HG03280 (cell line): Measurements from ENCODE around the gene SEC11A.
"Not testable (repeated sequence)": the region's sequence is repeated elsewhere in the genome, so short reads cannot be mapped to it uniquely, and the experiment has no call there.

ENCODE experiments used
- ATAC-seq: cut with Tn5 transposase; IDR thresholded peaks from one replicate; pipeline ENCODE4 v1.9.1; 2021; ENCODE audit warnings: mild to moderate bottlenecking, moderate library complexity; ENCODE audit not compliant: unreplicated experiment

Gene SEC11A

GRCh38 chr15:84716036-84716732 is at the start of gene SEC11A:
Gene SEC11A (minus strand): TSS chr15:84716139. CDS start chr15:84716075, 64 bp downstream.
- peak; percentile 92 for ATAC-seq

DNA sequence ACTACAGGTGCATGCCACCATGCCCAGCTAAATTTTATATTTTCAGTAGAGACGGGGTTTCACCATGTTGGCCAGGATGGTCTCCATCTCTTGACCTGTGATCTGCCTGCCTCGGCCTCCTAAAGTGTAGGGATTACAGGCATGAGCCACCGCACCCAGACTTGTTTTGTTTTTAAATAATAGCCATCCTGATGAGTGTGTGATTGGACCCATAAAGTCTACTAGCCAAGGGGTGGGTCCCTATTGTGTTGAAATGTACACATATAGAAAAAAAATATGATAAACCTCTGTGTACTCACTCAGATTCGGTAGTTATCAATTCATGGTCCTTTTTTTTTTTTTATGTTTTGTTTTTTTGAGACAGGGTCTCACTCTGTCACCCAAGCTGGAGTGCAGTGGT is 49.7 kb upstream of the SEC11A start:
- ATAC-seq = no peak

DNA sequence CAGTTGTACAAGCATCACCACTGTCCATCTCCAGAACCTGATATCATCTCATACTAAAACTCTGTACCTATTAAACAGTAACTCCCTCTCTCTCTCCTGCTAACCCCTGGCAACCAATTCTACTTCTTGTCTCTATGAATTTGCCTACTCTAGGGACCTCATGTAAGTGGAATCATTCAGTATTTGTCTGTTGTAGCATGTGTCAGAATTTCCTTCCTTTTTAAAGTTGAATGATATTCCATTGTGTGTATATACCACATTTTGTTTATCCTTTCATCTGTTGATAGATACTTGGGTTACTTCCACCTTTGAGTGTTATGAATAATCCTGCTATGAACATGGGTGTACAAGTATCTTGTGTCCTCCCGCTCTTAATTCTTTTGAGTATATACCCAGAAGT is 49.0 kb upstream of the SEC11A start:
- no peak for ATAC-seq

DNA sequence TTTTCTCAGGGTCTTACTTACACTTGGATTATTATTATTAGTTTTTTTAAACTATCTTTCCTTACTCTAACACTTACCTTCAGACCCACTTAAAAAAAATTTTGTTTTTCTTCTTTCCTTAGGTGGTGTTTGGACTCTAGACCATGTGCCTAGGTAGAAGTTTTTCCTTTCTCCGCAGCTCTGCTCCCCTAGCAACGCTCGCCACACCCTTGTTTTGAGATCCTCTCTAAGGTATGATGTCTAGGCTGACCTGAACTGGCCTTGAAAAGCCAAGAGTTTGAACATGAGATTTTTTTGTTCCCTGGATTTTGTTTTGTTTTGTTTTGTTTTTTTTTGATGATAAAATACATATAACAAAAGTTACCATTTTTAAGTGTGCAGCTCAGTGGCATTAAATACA is 48.6 kb upstream of the SEC11A start:
- ATAC-seq = no peak

DNA sequence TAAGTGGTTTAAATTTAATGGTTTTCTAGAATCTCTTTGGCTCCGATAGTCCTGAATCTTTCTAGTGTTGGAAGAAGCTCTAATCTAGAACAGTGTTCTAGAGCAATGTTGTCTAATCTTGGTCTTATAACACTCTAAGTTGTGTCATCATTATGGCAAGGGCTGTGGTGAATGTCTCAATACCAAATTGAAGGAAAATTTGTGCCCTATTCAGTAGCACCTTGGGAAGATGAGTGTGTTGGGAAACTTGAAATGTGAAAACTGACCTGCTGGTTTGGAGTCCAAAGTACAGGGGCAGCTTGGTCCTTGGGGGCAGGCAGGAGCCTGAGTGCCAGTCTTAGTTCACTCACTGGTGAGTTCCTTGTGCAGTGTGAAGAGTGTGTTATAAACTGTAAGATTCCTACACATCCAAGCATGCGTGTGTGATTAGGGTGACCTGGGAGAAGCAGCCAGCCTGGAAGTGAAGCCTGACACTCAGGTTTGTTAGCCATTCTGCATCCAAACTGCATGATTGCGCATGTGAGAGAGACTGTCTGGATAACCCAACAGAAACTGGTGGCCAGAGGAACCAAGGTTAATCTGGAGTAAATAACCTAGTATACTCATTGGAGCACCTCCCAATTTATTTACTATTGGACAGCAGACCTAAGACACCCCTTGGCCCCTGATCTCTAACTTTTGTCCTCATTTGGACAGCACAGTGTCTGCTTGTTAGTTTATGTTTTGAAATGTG is 47.1 kb upstream of the SEC11A start:
- ATAC-seq = no peak

DNA sequence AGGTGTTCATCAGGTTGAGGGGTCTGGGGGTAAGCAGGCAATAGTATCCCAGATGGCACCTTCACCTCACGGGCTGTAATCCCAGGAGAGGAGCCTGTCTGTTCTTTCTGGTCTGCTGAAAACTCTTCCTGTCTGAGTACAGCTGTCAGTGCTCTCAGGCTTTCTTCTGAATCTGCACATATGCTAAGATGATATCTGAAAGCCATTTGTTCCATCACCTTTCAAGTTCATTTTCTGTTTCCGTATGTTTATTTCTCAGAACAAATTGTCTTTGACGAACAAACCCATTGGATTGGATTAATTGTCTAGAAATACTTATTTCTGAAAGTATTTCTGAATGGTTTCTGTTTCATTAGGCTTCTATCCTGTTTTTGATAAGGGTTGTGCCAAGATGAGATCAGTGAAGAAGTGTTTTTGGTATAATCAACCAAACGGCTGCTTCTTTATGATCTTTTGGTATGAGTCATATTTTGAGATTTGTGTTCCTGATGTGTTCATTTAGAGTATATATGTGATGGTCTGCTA is 45.7 kb upstream of the SEC11A start:
- peak; percentile 51 for ATAC-seq

DNA sequence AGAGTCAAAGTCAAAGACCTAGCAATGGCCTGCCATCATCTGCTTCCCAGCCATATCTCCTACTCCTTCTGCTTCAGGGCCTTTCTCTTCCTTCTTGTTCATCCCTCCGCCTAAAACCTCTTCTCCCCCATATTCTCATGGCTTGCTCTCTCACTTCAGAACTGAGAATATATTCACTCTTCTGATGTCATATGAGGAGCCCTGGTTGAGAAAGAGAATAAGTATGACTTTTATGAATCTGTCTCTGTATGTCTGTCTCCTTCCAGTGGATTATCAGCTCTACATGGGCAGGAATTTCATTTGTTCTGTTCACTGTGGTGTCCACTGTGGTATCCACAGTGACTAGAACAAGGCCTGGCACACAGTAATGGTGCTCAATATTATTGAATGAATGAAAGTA is 44.3 kb upstream of the SEC11A start:
- no peak for ATAC-seq

DNA sequence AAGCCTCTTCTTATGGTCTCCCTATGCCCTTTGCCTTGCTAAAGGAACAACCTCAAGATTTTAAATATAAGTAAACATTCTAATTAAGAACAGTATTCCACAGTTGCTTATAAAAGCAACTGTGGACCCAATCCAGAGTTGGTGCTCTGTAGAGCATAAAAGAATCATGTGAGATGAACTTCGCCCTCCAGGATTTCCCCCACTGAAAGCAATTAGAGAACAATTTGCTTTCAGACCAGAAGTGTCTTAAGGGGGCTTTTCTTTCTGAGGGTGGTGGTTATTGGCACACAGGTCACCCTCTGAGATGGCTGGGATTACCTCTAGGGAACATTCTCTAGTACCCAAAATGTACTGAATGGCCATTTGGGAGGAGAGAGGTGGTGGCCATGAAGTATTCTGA is 43.1 kb upstream of the SEC11A start:
- ATAC-seq = no peak

DNA sequence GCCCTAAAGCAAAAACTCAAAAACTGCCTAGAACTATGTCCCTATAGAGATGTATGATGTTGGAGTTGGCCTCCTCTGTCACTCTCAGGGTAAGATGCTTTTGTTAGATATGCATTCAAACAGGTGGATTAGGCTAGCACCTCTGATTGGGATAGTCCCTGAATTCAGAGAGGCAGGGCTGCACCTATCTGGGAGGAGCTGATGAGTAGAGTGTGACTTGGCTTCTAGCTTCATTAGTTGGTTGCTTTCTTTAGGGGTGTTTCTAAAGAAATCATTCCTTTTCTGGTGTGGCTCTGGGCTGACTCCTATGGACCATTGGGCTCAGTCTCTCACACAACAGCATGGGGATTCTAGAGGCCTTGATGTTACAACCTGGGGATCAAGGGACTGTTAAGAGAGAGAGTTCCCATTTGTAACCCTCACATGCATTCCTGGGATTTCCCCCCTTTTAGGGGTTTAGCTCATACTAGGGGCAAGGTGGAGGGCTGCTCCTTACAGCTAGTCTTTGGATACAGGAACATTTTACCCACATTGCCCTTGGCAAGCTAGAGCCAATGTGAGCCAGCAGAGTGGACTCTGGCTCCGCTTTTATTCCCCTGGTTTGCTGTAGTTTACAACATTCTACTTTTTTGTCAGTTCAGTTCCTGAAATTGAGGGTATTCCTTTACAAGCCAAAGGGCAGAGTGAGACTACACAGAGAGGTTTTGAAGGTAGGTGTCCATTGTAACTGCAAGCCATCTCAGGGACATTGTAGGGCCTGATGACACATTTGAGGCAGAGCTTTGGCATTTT is 40.0 kb upstream of the SEC11A start:
- ATAC-seq = no peak

DNA sequence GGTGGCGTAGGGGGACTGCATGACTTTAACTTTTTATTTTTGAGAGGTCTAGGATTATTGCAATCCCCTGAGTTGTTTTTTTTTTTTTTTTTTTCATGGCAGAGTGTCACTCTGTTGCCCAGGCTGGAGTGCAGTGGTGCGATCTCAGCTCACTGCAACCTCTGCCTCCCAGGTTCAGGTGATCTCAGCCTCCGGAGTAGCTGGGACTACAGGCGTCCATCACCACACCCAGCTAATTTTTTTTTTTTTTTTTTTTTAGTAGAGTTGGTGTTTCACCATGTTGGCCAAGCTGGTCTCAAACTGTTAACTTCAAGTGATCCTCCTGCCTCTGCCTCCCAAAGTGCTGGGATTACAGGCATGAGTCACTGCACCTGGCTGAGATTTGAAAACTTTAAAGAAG is 39.0 kb upstream of the SEC11A start:
- ATAC-seq = not testable (repeated sequence)

- no peak for ATAC-seq
Observed at GRCh38 chr15:84752700-84753099, 36.8 kb upstream of the SEC11A start.

GRCh38 chr15:84752195-84752594 is 36.3 kb upstream of the SEC11A start:
- ATAC-seq = no peak

GRCh38 chr15:84751721-84752120 is 35.8 kb upstream of the SEC11A start:
- ATAC-seq = not testable (repeated sequence)

DNA sequence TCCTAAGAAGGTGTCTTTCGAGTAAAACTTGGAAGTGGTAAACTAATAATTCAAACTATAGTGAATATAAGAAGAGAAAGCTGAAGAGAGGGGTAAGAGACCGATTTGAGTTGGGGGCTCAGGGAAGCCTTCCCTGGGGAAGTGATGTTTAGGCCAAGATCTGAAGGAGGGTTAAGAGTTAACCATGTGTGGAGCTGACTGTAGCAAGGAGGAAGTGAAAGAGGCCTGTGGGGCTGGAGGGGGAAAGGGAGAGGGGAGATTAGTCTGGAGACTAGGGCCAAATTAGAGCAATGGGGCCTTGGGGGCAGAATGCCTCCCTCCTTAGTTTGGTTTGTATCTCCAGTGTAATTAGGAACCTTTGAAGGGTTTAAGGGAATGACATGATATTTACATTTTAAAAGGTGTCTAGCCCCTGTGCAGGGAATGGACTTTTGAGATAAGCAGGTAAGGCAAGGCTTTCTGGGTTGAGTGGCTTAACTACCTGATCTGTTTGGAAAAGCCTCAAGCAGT is 34.7 kb upstream of the SEC11A start:
- ATAC-seq = no peak

- peak; percentile 0 for ATAC-seq
Observed at GRCh38 chr15:84749111-84749991, 33.4 kb upstream of the SEC11A start.

DNA sequence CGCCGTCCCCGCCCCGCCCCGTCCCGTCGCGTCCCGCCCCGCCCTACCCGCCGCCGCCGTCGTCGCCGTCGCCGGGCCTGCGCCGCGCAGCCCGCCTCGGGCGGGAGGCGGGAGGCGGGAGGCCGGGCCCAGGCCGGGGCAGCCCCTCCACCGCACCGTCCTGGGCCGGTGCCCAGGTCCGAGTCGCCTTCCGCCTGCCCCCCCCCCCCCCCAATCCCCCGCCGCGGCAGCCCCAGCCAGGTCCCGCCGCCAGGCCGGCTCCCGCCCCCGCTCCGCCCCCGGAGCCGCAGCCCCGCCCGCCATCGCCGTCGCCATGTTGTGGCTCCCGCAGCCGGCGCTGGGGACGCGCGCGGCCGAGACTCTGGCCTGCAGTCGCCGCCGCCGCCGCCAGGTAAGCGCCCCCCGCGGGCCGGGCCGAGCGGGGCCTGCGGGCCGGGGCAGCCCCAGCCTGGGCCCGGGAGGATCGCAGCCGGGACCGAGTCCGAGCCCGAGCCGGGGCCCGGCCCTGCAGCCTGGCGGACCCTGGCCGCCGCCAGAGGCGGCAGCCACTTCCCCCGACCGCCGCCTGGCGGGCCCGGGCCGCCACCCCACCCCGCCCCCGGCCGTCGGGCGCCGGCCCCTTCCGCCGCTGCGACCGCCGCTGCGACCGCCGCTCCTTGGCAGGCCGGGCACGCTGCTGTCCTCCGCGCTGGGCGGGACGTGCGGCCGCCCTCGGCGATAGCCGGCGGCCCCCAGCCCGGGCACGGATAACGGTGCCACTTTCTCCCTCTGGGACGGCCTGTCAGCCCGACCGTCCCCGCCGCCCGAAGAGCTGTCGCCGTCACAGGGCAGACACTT is 32.6 kb upstream of the SEC11A start, which contains the start of gene ZNF592:
ZNF592 (plus strand) TSS at position 319 of the 837 bp plus-strand sequence. CDS start 34,084 bp downstream, outside the sequence.
- peak; percentile 56 for ATAC-seq

DNA sequence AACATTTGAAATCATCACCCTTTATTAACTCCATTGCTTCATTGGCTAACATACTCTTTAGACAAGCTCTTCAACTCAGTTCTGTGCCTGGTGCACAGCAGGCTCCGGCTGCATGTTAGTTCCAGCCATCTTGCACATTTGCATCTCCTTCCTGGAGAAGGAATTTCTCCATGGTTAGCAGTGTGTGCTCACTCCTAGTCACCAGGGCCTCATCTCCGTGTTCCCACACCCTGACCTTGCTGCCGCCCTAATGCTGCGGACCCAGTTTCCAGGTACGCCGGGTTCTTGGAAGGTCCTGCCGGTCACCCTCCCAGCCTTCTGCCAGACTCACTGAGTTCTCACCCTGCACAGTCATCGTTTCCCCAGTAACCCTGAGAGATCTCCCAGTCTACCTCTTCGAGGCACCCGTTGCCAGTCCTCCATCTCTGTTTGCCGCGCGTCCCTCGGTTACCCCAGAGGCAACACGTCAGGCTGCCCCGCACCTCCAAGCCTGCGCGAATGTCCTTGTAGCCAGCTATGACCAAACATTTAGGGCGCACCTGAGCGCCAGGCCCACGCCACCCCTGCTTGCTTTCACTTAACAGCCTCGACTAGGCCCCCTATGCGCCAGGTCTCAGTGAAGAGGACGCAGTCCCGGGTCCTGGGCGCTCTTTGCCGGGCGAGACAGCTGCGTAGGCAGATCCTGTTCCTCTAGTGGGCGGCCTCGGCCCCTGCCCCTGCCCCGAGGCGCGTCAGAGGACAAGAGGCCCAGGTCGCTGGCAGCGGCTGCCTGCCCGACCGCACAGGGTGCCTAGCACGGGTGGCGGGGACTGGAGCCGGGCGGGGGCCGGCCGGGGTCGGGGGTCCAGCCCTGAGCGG is 31.7 kb upstream of the SEC11A start:
- peak; percentile 47 for ATAC-seq

DNA sequence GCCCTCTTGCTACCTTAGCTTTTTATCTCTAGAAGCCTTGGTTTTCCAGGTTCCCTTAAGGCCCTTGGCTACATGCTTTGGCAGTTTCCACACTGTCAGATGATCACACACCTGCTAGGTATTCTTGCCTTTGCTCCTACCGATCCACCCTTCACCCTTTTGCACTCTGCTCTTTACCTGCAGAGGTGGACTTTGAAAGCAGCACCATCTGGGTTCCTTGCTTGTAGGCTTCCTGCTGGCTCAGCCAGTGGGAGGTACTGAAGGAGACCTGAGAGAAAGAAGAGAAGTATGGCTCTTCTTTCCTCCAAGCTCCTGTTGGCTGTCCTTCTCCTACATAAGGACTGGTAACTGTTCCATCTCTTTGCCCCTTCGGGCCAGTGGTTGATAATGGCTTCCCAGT is 25.2 kb upstream of the SEC11A start:
- no peak for ATAC-seq
